GM19455 (cell line): Measurements from ENCODE around the gene ZFP3.
A peak's percentile ranks its signal among the peaks of the same experiment; 100 is the strongest.
"Not testable (repeated sequence)": the region's sequence is repeated elsewhere in the genome, so short reads cannot be mapped to it uniquely, and the experiment has no call there.

Experiments
- ATAC-seq: cut with Tn5 transposase; IDR thresholded peaks from one replicate; pipeline ENCODE4 v1.9.1; 2021; ENCODE audit not compliant: unreplicated experiment

Gene ZFP3

DNA sequence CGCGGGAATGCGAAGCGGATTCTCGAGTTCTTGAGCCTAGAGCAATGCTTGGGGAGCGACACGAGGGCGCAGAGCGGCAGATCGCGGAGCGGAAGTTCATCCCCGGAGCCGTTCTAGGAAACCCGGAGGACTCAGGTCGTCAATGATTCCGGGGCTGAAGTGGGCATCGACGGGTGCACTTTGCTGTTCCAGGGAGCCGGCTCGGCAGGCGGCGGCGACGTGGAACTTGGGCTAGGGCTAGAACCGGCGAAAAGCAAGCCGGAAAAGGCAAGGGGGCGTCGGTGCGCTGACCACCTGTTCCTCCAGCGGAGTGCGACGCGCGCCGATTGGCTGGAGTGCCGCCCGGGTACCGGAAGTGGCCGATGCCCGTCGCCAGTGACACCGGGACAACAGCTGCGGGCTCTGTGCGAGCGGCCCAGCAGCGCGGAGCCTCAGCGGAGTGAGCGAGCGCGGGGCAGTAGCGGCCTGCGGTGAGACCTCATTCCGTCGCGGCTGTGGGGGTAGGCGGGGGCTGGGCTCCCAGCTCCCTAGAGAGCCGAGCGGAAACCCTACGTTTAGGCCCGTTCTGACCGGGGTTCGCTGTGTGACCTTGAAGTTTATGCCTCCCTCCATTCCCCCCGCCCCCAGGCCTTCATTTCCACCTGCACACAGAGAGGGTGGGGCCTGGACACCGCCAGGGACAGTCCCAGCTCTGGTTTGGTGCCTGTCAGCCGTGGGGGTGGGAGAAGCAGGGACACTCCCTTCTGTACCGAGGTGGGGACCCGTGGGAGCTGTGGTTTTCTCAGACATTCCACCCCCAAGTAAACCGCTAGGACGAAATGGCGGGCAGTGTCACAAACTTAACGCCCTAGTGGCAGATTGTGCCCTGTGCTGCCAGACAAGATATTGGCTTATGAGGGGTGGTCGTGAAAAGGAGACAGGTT lies at the start of gene ZFP3:
TSS of gene ZFP3 (plus strand) at position 362 of the 923 bp plus-strand sequence. CDS start 13,038 bp downstream, outside the sequence.
- ATAC-seq = peak; percentile 82

DNA sequence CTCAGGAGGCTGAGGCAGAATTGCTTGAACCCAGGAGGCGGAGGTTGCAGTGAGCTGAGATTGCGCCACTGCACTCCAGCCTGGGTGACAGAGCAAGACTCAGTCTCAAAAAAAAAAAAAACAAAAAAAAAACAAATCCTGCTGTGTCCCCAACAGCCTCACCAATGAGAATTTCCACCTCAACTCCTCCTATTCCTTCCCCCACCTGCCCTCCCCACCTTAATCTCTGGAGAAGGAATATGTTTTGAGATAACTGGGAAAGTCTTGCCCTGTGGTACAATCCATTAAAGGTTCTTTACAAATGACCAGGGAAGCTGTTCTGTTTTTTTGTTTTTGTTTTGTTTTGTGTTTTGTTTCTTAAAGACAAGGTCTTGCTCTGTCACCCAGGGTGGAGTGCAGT lies 48.1 kb upstream of the ZFP3 start:
- not testable (repeated sequence) for ATAC-seq

DNA sequence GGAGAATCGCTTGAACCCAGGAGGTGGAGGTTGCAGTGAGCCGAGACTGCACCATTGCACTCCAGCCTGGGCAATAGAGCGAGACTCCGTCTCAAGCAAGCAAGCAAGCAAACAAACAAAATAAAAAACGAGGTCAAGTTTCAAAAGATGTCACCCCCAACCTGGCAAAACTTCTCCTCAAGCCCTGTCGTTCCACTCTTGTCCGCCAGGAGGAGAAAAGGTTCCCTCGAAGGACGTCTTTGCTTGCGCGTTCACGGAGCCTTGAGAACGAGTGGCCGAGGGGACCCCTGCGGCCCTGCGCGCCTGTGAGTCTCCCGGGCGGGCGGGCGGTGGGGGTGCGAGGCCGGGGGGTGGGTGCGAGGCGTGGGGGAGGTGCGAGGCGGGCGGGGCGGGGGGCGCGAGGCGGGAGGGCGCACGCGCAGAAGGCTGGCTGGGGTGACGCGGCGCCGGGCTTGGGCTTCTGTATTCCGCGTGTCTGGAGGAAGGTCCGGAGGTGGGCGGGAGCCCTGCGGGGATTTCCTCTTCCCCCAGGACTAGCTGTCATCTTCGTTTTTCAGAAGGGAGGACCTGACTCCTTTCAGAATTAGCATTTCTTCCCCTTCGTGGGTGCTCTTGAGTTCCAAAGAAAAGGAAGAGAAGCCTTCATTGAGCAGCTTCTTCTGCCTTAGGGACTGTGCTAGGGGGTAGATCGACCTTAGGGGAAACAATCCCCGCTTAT lies 46.7 kb upstream of the ZFP3 start:
- no peak for ATAC-seq

DNA sequence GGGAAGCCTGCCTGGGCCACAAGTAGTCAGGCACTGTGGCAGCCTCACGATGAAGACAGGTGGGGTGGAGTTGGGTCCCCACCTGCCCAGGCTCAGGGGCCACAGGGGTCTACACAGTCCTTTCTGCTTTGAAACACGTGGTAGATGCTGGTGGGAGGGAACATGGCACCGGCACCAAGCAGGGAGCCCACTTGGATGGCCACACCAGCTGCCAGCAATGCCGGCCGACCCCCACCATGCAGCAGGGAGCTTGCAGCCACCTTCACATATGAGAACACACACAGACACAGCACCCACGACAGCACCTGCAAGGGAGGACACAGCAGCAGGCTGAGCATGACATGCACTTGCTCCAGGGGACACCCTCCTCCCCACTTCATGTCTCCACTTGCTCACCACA lies 45.4 kb upstream of the ZFP3 start:
- no peak for ATAC-seq

DNA sequence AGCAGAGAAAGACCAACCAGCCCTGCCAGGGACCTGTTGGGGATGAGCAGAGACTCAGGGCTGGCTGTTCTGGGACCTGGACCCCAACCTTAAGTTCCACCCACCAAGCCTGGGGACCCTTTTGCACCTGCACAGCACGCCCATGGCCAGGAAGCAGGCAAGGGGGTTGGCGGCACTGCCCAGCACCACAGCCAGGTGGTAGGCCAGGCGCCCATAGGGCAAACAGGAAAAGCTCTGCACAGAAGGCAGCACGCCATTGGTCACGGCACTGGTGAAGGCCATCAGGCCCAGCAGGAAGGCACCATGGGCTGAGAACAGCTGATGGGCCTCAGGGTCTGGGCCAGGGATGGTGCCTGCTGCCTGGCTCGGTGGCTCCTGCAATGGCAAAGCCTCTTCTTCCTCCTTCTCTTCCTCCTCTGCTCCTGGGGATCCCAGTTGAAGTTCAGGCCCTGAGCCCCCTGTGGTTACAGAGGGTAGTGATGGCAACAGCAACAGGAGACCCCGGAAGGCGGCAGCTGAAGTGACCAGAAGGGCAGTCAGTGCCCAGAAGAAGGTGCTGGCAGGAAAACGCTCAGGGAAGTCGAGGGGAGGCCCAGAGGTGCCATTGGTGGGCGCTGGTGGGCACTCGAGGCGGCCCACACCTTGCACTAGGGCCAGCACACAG lies 44.8 kb upstream of the ZFP3 start:
- ATAC-seq = no peak

DNA sequence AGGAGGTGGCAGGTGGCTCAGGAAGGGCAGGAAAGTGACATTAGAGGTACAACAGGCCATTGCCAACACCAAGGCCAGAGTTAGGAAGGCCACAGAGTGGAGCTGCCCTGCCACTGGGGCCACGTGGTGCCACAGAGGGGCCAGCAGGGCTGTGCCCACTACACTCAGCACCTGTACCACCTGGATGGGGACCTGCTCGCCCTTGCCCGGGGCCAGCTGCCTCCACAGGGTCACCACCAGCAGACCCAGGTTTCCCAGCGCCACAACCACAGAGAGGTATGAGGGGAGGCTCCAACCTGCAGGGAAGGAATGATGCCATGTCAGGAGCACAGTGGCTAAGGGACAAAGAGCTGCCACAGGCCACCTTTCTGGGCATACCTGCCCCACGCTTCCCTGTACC lies 44.2 kb upstream of the ZFP3 start:
- ATAC-seq = no peak

DNA sequence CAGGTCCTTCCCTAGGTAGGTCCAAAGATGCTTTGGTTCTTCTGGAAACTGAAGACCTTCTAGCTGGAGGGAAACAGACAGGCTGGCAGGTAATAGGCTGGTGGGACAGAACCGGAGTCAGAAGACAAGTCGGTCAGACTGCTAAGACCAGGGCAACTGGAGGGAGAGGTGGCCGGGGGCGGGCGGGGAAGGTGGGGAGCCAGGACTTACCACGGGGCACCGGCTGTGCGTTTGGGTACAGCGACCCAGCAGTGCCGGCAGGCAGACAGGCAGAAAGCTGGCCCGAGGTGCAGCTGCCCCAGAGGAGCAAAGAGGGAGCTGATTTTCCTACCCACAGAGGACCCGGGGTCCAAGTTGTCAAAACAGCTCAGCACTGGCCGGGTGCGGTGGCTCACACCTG lies 43.6 kb upstream of the ZFP3 start:
- no peak for ATAC-seq

DNA sequence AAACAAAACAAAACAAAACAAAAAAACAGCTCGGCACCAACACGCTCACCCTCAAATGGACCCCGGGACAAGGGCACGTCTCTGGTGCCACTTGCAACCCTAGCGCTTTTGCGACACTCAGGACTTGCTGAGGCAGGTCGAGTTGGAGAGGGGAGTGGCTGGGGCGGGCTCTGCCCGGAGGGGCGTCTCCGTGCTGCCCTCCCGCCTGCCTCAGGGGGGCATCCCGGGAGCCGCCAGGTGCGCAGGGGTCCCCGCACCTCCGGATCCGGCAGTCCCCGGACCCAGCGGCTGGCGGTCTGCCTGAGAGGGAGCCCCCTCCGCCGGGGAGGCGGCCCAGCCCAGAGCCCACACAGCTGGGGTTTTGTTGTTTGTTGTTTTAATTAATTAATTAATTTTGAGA lies 43.0 kb upstream of the ZFP3 start, which contains the start of gene SLC52A1:
TSS of gene SLC52A1 (minus strand) at position 112 of the 400 bp plus-strand sequence. CDS start 820 bp downstream, outside the sequence.
- no peak for ATAC-seq

DNA sequence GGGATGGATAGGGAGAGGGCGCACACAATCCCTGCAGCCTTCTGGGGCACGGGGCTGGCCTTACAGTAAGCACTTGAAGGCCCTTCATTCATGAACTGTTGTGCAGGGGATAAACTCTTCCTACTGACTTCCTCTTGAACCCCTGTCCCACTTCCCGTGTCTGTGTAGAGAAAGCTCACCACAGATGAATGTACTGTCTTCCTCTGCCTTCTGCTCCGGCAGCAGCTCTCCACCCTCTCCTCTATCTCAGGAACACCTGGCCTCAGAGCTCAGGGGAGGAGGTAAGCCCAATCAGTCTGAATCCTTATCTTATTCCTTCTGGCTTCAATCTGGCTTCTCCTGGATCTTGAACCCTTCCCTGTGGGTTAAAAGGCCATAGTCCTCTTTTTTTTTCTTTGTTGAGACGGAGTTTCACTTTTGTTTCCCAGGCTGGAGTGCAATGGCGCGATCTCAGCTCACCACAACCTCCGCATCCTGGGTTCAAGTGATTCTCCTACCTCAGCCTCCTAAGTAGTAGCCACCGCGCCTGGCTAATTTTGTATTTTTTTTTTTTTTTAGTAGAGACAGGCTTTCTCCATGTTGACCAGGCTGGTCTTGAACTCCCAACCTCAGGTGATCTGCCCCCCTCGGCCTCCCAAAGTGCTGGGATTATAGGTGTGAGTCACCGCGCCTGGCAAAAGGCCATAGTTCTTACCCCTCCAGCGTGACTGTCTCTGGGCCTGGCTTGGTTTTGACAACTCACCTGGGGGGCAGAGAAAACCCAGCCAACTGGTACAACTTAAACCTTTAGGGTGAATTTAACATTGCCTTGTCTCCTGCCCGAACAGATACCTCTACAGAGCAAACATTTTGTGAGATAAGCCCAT lies 35.9 kb upstream of the ZFP3 start:
- no peak for ATAC-seq

DNA sequence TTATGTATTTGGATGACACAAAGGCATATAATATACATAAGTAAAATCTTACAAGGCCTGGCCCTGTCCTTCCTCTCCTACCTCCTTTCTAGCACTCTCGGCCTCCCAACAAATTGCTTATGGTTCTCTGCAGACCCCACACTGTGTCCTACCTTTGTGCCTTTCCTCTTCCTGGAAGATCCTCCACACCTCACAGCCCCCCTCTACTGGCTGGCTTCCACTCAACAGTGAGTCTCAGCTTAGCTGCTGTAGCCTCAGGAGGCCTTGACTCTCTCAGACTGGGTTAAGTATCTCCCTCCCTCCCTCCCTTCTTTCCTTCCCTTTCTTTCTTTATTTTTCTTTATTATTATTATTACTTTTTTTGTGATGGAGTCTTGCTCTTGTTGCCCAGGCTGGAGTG lies 34.7 kb upstream of the ZFP3 start:
- no peak for ATAC-seq

DNA sequence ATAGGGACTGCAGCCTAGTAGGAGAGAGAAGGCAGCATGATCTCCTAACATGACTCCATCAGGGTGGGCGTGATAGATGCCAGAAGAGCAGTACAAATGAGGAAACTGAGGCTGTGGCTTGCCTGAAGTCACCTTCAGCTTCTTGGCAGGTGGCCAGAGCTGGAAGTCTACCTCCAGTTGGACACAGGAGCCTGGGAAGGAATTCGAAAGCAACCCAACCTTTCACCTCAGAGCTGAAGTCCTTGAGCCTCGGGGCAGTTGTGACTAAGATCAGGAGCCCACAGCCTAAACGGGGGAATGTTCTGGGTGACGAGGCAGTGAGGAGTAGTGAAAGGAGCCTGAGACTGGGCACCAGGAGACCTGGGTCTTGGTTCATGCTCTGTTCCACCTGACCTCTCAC lies 33.6 kb upstream of the ZFP3 start:
- ATAC-seq = no peak

DNA sequence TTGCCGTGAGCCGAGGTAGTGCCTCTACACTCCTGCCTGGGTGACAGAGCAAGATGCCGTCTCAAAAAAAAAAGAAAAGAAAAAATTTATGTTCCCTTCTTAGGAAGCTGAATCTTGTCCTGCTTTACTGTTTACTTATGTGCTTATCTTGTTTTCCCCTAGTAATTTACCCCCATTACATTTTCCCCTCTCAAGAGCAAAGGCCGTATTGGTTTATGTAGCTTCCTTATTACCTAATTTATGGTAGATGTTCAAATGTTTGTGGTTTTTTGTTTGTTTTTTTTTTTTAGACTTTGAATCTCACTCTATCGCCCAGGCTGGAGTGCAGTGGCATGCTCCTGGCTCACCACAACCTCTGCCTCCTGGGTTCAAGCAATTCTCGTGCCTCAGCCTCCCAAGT lies 32.8 kb upstream of the ZFP3 start:
- no peak for ATAC-seq

DNA sequence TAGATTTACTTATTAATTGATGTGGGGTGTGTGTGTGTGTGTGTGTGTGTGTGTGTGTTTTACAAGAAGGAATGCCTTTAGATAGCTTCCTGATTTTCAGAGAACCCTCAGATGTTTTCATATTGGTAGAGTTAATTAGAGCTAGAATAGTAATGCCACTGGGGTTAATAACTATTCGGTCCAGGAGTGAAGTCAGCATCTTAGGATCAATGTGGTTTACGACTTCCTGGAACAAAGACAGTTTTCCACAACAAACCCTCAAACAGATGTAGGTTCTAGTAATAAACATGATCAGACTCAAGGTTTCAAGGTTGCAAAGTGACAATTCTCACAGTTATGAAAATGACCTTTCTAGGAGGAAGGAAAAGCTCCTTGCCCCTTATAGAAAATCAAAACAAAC lies 30.8 kb upstream of the ZFP3 start:
- no peak for ATAC-seq

DNA sequence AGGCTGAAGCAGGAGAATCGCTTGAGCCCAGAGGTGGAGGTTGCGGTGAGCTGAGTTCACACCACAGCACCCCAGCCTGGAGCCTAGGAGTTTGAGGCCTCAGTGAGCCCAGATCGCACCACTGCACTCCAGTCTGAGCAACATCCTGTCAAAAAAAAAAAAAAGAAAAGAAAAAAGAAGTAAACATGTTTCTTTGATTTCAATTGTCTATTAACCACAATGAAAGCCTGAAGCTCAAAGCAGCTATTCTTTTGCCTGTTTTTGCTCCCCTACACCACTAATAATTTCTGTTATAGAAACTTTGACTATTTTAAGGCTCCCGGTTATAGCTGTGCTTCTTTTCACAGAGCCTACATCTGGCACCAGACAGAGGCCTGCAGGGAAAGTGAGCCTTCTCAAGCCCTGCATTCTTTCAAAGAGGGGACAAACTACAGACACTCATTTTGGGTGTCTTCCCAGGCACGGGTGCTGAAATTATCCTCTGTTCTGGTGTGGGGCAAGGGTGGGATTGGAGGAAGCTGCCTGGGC lies 28.9 kb upstream of the ZFP3 start:
- no peak for ATAC-seq

DNA sequence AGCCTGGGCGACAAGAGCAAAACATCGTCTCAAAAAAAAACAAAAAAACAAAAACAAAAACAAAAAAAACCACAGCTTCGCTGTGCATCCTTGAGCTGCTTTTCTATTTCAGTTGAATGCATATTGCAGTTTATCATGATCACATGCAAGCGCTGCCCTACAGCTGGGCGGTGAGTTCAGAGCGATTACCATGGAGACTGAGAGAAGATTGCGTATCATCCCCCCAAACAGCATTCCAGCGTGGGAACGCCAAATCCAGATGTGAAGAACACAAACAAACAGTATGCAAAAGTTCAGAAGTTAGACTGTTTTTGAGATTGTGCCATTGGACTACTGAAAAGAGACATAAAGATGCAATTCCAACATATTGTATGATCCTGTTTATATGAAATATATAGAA lies 28.0 kb upstream of the ZFP3 start:
- ATAC-seq = no peak

DNA sequence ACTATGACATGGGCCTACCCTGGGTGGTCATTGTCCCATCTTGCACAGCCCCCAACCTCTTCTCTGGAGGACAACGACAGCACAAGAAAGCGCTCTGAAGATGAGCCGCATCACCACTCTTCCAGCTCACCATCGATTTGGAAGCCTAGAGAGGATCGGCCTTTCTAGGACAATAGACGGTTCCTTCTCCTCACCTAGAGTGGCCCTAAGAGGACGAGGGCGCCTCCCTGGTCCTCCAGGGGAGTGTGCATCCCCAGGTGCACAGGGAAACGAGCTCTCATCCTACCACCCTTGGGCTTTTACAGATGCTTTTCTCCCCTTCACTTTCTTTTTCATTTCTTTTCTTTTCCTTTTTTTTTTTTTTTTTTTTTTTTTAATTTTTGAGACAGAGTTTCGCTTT lies 22.7 kb upstream of the ZFP3 start:
- ATAC-seq = no peak

DNA sequence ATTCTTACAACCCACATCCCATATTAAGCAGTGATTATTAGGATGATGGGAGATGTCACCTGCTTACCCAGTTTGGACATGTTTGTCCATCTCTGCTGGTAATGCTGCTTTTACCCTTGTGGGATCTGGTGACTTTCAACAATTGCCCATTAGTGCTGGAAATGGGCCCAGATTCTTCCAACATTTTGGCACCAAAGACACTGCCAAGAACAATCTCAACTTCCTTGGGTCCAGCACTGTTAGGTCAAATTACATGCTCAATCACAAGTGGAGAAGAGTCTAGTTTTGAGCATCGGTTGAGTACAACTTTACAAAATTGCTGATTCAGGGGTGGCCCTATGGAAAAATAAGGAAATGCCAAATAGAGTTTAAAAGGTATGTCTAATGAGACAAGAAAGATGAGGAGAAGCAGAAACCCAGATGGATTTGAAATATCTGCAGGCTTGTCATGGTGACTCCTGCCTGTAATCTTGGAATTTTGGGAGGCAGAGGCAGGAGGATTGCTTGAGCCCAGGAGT lies 13.0 kb upstream of the ZFP3 start:
- no peak for ATAC-seq

DNA sequence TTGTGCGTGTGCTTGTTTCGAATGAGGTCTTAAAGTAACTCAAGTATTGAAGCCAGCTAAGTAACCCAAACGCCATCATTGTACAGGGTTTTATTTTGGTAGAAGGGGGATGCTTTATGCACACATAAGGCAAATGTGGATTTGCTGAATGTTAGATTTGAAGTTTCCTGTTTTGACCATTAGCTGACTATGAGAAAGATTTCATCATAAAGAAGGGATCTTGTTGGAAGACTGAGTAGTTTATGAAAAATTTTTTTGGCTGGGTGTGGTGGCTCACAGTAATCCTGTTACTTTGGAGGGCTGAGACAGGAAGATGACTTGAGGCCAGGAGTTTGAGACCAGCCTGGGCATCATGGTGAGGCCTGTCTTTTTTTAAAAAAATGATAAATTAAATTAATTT lies 10.0 kb upstream of the ZFP3 start:
- no peak for ATAC-seq

DNA sequence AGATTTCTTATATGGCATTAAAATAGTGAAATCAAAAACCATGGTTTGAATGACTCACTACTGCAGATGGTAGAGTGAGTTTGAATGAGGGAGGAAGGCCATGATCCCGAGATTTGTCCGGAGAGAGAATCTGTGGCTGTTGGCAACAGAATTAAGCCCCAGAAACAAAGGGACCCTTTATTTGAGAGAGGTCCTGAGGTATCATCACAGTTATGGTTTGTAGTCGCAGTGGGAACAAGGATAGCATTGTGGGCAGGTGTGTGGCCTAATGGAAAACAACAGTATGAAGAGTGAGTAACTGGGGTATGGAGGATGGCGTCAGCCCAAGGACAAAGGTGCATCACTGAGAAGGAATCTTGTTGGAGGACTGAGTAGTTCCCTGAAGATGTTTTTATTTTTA lies 8.5 kb upstream of the ZFP3 start:
- ATAC-seq = no peak

DNA sequence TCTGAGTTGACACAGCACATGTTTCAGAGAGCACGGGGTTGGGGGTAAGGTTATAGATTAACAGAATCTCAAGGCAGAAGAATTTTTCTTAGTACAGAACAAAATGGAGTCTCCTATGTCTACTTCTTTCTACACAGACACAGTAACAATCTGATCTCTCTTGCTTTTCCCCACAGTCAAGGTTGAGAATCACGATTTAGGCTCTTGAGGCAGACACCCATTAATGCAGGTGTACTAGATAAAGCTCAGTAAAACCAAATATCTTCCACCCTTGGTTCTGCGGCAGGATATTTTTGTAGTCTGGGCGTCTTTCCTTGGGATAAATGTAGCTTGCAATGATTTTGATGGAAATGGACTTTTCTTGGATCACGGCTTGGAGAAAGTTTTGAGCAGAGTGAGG lies 2.8 kb upstream of the ZFP3 start:
- ATAC-seq = not testable (repeated sequence)
